Bronchial epithelial cell (primary cell): ENCODE data around the gene WARS2. TPM values are rescaled to one million over a fixed set of nuclear protein-coding genes. Genes with fewer than 3 reads are reported as not detected.

Experiments used
- DNase-seq: peaks from one replicate; pipeline ENCODE4 v3.0.0-alpha.2; 2010; ENCODE audit warnings: low read depth
- FAIRE-seq: peaks from 2 replicates; lab custom pipeline; 2011; peaks lifted over from hg19 to GRCh38; lab: Jason Lieb, UNC
- H3K27me3 ChIP-seq: 2 replicates; pipeline ENCODE4 v1.5.1; 2011; ENCODE audit warnings: low read length; ENCODE audit not compliant: control insufficient read depth, insufficient read depth
- H3K36me3 ChIP-seq: 2 replicates; pipeline ENCODE4 v1.5.1; 2011; ENCODE audit warnings: low read length; ENCODE audit not compliant: control insufficient read depth, insufficient read depth
- H3K4me3 ChIP-seq: 2 replicates; pipeline ENCODE4 v1.5.1; 2011; ENCODE audit warnings: mild to moderate bottlenecking, low read depth, low read length, control low read depth
- CTCF ChIP-seq: IDR thresholded peaks from 2 replicates; pipeline ENCODE4 v1.5.1; 2011; ENCODE audit warnings: mild to moderate bottlenecking, moderate library complexity, low read length, control low read depth, inconsistent platforms; ENCODE audit not compliant: insufficient read depth, severe bottlenecking
- total RNA-seq: library from RNA; depleted of rRNA; stranded (reverse); fragments of >200 nt; gene quantifications from 2 replicates; pipeline ENCODE4 v1.2.1, GENCODE V29; 2014

The WARS2 gene
- total RNA-seq, 1 donor from 2014 or later = 15.3 TPM

- DNase-seq (peak; percentile 48), FAIRE-seq (no peak)
- Histone ChIP-seq H3K36me3 (no peaks in the 10 kb centered on the region), H3K27me3 (no peaks in the 10 kb centered on the region), H3K4me3 (no peak overlapping the region)
- TF ChIP-seq CTCF = no peak
Measured at GRCh38 chr1:119075614-119076013, 64.8 kb downstream of the WARS2 start.

GRCh38 chr1:119071321-119071720 is 69.1 kb downstream of the WARS2 start:
- Histone ChIP-seq H3K36me3 (no peaks in the 10 kb centered on the region), H3K27me3 (no peaks in the 10 kb centered on the region), H3K4me3 (no peak overlapping the region)
- FAIRE-seq = no peak
- DNase-seq = no peak
- TF ChIP-seq CTCF = no peak

DNA sequence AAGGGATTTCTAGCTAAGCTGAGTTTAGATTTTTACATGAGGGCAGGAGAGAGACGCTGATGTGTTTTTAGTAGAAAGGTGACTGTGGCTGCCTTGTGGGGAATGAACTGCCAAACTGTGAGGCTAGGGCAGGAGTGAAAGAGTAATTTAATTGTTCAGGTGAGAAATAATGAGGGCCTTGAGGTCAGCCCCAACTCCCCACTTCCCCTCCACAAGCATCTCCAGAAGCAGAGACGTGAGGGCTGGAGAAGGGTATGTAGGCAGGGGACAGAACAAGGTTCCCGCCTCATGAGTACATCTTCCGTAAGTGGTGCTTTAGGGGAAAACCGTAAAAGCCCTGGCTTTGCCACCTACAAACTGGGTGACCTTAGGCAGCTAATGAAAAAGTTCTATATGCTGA is 70.8 kb downstream of the WARS2 start:
- no peak for TF ChIP-seq CTCF
- no peak for DNase-seq

GRCh38 chr1:119068427-119068826 is 72.0 kb downstream of the WARS2 start:
- no peak for TF ChIP-seq CTCF
- FAIRE-seq = no peak

More for the DNA sequence above, 70.8 kb downstream of the WARS2 start:
- no peak overlapping the region for H3K4me3 ChIP-seq
- H3K36me3 ChIP-seq = no peaks in the 10 kb centered on the region
- H3K27me3 ChIP-seq = no peaks in the 10 kb centered on the region
- no peak for FAIRE-seq

GRCh38 chr1:119061700-119062099 is 78.8 kb downstream of the WARS2 start:
- H3K4me3 ChIP-seq = no peak overlapping the region
- no peak for DNase-seq
- no peak for FAIRE-seq
- H3K27me3 ChIP-seq = no peaks in the 10 kb centered on the region
- H3K36me3 ChIP-seq = no peaks in the 10 kb centered on the region
- no peak for TF ChIP-seq CTCF

More at GRCh38 chr1:119068427-119068826, 72.0 kb downstream of the WARS2 start:
- no peak overlapping the region for H3K4me3 ChIP-seq
- no peaks in the 10 kb centered on the region for H3K36me3 ChIP-seq
- H3K27me3 ChIP-seq = no peaks in the 10 kb centered on the region
- DNase-seq = no peak

DNA sequence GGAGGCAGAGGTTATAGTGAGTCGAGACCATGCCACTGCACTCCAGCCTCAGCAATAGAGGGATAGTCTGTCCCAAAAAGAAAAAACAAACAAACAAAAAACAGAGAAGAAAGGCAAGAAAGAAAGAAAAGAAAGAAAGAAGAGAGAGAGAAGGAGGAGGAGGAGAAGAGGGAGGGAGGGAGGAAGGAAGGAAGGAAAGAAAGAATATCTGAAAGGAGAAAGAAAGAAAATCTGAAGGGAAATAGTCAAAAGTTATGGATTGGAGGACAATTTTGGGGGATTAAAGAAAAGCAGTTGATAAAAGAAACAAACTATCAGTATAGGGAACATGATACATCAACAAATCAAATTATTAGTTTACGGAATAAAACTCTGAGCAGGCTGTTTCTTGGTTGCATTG is 84.9 kb downstream of the WARS2 start:
- Histone ChIP-seq H3K36me3 (no peaks in the 10 kb centered on the region), H3K27me3 (no peaks in the 10 kb centered on the region), H3K4me3 (no peak overlapping the region)
- DNase-seq (no peak), FAIRE-seq (no peak)
- no peak for TF ChIP-seq CTCF
